H9 (cell line): ENCODE data around the gene PCSK6. TPM values are rescaled to one million over a fixed set of nuclear protein-coding genes. Genes with fewer than 3 reads are reported as not detected.

ENCODE experiments used
- DNase-seq: peaks from one replicate; pipeline ENCODE4 v3.0.0-alpha.2; 2017
- H2AFZ ChIP-seq: one replicate; pipeline ENCODE4 v1.6.1; 2013; ENCODE audit warnings: mild to moderate bottlenecking, low read length, control low read depth, moderate library complexity
- H2AK5ac ChIP-seq: 2 replicates; pipeline ENCODE4 v1.6.1; 2013; ENCODE audit warnings: low read length, control low read depth, mixed read lengths; ENCODE audit not compliant: insufficient read length
- H2BK120ac ChIP-seq: one replicate; pipeline ENCODE4 v1.6.1; 2013; ENCODE audit warnings: low read depth, mild to moderate bottlenecking, low read length, control low read depth, inconsistent platforms; ENCODE audit not compliant: poor library complexity, severe bottlenecking
- H2BK12ac ChIP-seq: 2 replicates; pipeline ENCODE4 v1.6.1; 2013; ENCODE audit warnings: low read length, control low read depth, mixed read lengths, low read depth; ENCODE audit not compliant: insufficient read length
- H2BK15ac ChIP-seq: 2 replicates; pipeline ENCODE4 v1.6.1; 2013; ENCODE audit warnings: low read depth, low read length, control low read depth
- H2BK20ac ChIP-seq: one replicate; pipeline ENCODE4 v1.6.1; 2013; ENCODE audit warnings: low read depth, mild to moderate bottlenecking, low read length, control low read depth, inconsistent platforms; ENCODE audit not compliant: poor library complexity, severe bottlenecking
- H2BK5ac ChIP-seq: 2 replicates; pipeline ENCODE4 v1.6.1; 2013; ENCODE audit warnings: low read length, control low read depth, mixed read lengths; ENCODE audit not compliant: insufficient read length
- H3K14ac ChIP-seq: 2 replicates; pipeline ENCODE4 v1.6.1; 2013; ENCODE audit warnings: low read length, control low read depth; ENCODE audit not compliant: insufficient read depth
- H3K18ac ChIP-seq: 2 replicates; pipeline ENCODE4 v1.6.1; 2013; ENCODE audit warnings: low read depth, mild to moderate bottlenecking, mixed read lengths, low read length, control low read depth; ENCODE audit not compliant: insufficient read length
- H3K23ac ChIP-seq: 2 replicates; pipeline ENCODE4 v1.6.1; 2013; ENCODE audit warnings: low read length, control low read depth, mixed read lengths, low read depth; ENCODE audit not compliant: insufficient read length
- H3K23me2 ChIP-seq: 2 replicates; pipeline ENCODE4 v1.6.1; 2013; ENCODE audit warnings: low read depth, mild to moderate bottlenecking, mixed read lengths, low read length, control low read depth; ENCODE audit not compliant: insufficient read length, poor library complexity, severe bottlenecking
- H3K27ac ChIP-seq: 2 replicates; pipeline ENCODE4 v1.5.1; 2013; ENCODE audit warnings: low read length, control low read depth, mixed read lengths, low read depth; ENCODE audit not compliant: insufficient read length
- H3K27me3 ChIP-seq: 2 replicates; pipeline ENCODE4 v1.6.1; 2013; ENCODE audit warnings: low read length, control low read depth, inconsistent platforms; ENCODE audit not compliant: insufficient read depth
- H3K4ac ChIP-seq: 2 replicates; pipeline ENCODE4 v1.6.1; 2013; ENCODE audit warnings: low read depth, mild to moderate bottlenecking, control low read depth, inconsistent platforms, low read length, moderate library complexity
- H3K4me1 ChIP-seq: 2 replicates; pipeline ENCODE4 v1.6.1; 2013; ENCODE audit warnings: low read length, control low read depth, inconsistent platforms; ENCODE audit not compliant: insufficient read depth
- H3K4me2 ChIP-seq: 2 replicates; pipeline ENCODE4 v1.6.1; 2013; ENCODE audit warnings: low read length, control low read depth, mixed read lengths; ENCODE audit not compliant: insufficient read length, insufficient read depth
- H3K56ac ChIP-seq: 2 replicates; pipeline ENCODE4 v1.6.1; 2013; ENCODE audit warnings: low read depth, mild to moderate bottlenecking, mixed read lengths, low read length, control low read depth; ENCODE audit not compliant: insufficient read length
- H3K79me1 ChIP-seq: 2 replicates; pipeline ENCODE4 v1.6.1; 2013; ENCODE audit warnings: low read depth, mild to moderate bottlenecking, moderate library complexity, low read length, control low read depth, inconsistent platforms; ENCODE audit not compliant: insufficient read depth, poor library complexity, severe bottlenecking
- H3K79me2 ChIP-seq: 2 replicates; pipeline ENCODE4 v1.6.1; 2013; ENCODE audit warnings: low read length, control low read depth, inconsistent platforms; ENCODE audit not compliant: insufficient read depth
- H3K9ac ChIP-seq: 2 replicates; pipeline ENCODE4 v1.6.1; 2013; ENCODE audit warnings: low read length, control low read depth, mixed read lengths; ENCODE audit not compliant: insufficient read length; ENCODE audit errors: extremely low read depth
- H3K9me3 ChIP-seq: one replicate; pipeline ENCODE4 v1.6.1; 2013; ENCODE audit warnings: low read depth, low read length, inconsistent platforms; ENCODE audit not compliant: control insufficient read depth
- H3T11ph ChIP-seq: one replicate; pipeline ENCODE4 v1.6.1; 2013; ENCODE audit warnings: mild to moderate bottlenecking, low read length, control low read depth, inconsistent platforms
- H4K20me1 ChIP-seq: one replicate; pipeline ENCODE4 v1.6.1; 2013; ENCODE audit not compliant: control insufficient read depth, insufficient read length, insufficient read depth
- H4K5ac ChIP-seq: 2 replicates; pipeline ENCODE4 v1.6.1; 2013; ENCODE audit warnings: low read depth, mild to moderate bottlenecking, mixed read lengths, low read length, control low read depth; ENCODE audit not compliant: insufficient read length
- H4K8ac ChIP-seq: replicated peaks from 2 replicates; pipeline ENCODE4 v1.6.1; 2013; ENCODE audit warnings: low read length, control low read depth, mixed read lengths, low read depth; ENCODE audit not compliant: insufficient read length
- H4K91ac ChIP-seq: 2 replicates; pipeline ENCODE4 v1.6.1; 2013; ENCODE audit warnings: low read depth, mild to moderate bottlenecking, moderate library complexity, mixed read lengths, low read length, control low read depth; ENCODE audit not compliant: insufficient read length
- H3K27ac Mint-ChIP-seq, 3 experiments: 2 replicates in 2 of 3; 3 replicates in 1 of 3; pipeline ENCODE4 v1.8.0; 2020 to 2021; ENCODE audit warnings: mixed read lengths in 3 of 3, mild to moderate bottlenecking in 1 of 3, moderate library complexity in 1 of 3
- H3K27me3 Mint-ChIP-seq: 2 replicates; pipeline ENCODE4 v1.8.0; 2021; ENCODE audit warnings: low read depth, mild to moderate bottlenecking, moderate library complexity, mixed read lengths
- H3K36me3 Mint-ChIP-seq, 3 experiments: 2 replicates in 2 of 3; 3 replicates in 1 of 3; pipeline ENCODE4 v1.8.0; 2020 to 2021; ENCODE audit warnings: low read depth in 3 of 3, mixed read lengths in 3 of 3; ENCODE audit not compliant: insufficient read depth in 1 of 3
- H3K4me1 Mint-ChIP-seq, 2 experiments: 2 replicates each; pipeline ENCODE4 v1.8.0; 2020; ENCODE audit warnings: mixed read lengths in 2 of 2
- H3K4me3 Mint-ChIP-seq, 2 experiments: 2 replicates in 1 of 2; 3 replicates in 1 of 2; pipeline ENCODE4 v1.8.0; 2020 to 2021; ENCODE audit warnings: mild to moderate bottlenecking in 2 of 2, mixed read lengths in 2 of 2, moderate library complexity in 1 of 2
- H3K9me3 Mint-ChIP-seq, 2 experiments: 2 replicates in 1 of 2; 3 replicates in 1 of 2; pipeline ENCODE4 v1.8.0; 2020; ENCODE audit warnings: mild to moderate bottlenecking in 2 of 2, mixed read lengths in 2 of 2, moderate library complexity in 1 of 2
- WGBS: extraction: QIAGEN DNeasy Blood & Tissue Kit; methylation state at CpG from one replicate; pipeline ENCODE4 v1.1.7; 2013; ENCODE audit warnings: missing lambda C conversion rate, low lambda C conversion rate, mixed read lengths; ENCODE audit not compliant: insufficient read length; ENCODE audit errors: extremely low coverage; 5-methylcytosine and 5-hydroxymethylcytosine counted together
- total RNA-seq: library from RNA; stranded (reverse); gene quantifications from 2 replicates; pipeline ENCODE4 v1.2.1, GENCODE V29; 2021
- TF ChIP-seq, protein P1 (sequence below): fragments of 200-600 bp; sonication (generic); conservative IDR thresholded peaks from 3 replicates; pipeline ENCODE4 v1.8.0; 2021; ENCODE audit warnings: antibody characterized with exemption, mild to moderate bottlenecking

The PCSK6 gene
- total RNA-seq, 1 experiment from 2014 or later = 4.0 TPM

DNA sequence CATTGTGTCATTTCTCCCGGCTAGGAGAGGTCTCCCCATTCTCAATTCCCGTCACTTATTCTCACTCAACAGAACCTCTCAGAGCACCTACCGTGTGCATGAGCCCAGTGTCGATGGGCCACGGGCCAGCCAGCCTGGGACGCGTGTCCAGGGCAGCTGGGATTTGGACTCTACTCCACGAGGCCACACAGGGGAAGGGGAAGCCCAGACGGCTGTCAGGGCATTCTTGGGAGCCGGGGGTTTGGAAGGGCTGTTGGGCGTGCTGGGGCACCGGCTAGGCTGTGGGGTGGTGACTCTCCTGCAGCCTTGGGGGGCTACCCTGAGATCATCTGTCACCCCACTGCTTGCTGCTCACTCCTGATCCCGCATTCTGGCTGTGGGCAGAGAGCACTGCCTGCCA is 41.7 kb upstream of the PCSK6 start:
- H3K79me2 ChIP-seq = no peaks in the 10 kb centered on the region
- no peak overlapping the region for H3K4me3 Mint-ChIP-seq
- no CpG with 5 or more reads among the region's 13 CpGs for WGBS
- no peaks in the 10 kb centered on the region for H3K9me3 Mint-ChIP-seq
- H3K4me2 ChIP-seq = no peak overlapping the region
- no peak overlapping the region for H3K56ac ChIP-seq
- no peaks in the 10 kb centered on the region; the same call in 1 of the 2 replicates for H3K4me1 ChIP-seq
- H3K27me3 ChIP-seq = no peaks in the 10 kb centered on the region
- no peak overlapping the region for H3K4ac ChIP-seq
- H4K20me1 ChIP-seq = no peaks in the 10 kb centered on the region
- H3K9ac ChIP-seq = no peak overlapping the region
- no peak overlapping the region for H2BK20ac ChIP-seq
- no peak overlapping the region for H4K8ac ChIP-seq
- H4K5ac ChIP-seq = no peak overlapping the region
- TF ChIP-seq, protein P1, sequence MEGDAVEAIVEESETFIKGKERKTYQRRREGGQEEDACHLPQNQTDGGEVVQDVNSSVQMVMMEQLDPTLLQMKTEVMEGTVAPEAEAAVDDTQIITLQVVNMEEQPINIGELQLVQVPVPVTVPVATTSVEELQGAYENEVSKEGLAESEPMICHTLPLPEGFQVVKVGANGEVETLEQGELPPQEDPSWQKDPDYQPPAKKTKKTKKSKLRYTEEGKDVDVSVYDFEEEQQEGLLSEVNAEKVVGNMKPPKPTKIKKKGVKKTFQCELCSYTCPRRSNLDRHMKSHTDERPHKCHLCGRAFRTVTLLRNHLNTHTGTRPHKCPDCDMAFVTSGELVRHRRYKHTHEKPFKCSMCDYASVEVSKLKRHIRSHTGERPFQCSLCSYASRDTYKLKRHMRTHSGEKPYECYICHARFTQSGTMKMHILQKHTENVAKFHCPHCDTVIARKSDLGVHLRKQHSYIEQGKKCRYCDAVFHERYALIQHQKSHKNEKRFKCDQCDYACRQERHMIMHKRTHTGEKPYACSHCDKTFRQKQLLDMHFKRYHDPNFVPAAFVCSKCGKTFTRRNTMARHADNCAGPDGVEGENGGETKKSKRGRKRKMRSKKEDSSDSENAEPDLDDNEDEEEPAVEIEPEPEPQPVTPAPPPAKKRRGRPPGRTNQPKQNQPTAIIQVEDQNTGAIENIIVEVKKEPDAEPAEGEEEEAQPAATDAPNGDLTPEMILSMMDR = no peak
- H3K23ac ChIP-seq = no peak overlapping the region
- no peaks in the 10 kb centered on the region for H3K9me3 ChIP-seq
- peaks cover 4% of the 10 kb centered on the region for H3K27me3 Mint-ChIP-seq
- H2BK15ac ChIP-seq = no peak overlapping the region
- H2BK12ac ChIP-seq = no peak overlapping the region
- no peak overlapping the region; the same call in 1 of the 2 replicates for H3K14ac ChIP-seq
- no peak overlapping the region for H2BK5ac ChIP-seq
- H3K27ac ChIP-seq = no peak overlapping the region
- no peaks in the 10 kb centered on the region for H3K23me2 ChIP-seq
- H3K79me1 ChIP-seq = no peaks in the 10 kb centered on the region
- DNase-seq = no peak
- H2AFZ ChIP-seq = no peak overlapping the region
- no peaks in the 10 kb centered on the region; a peak in 1 of 7 replicates for H3K36me3 Mint-ChIP-seq
- H3K4me1 Mint-ChIP-seq = peaks cover 2 to 16% of the 10 kb centered on the region in 2 experiments; a peak in 3 of 4 replicates
- no peak overlapping the region for H3T11ph ChIP-seq
- H2BK120ac ChIP-seq = no peak overlapping the region
- no peak overlapping the region for H2AK5ac ChIP-seq
- H3K27ac Mint-ChIP-seq = no peak overlapping the region; a peak in 1 of 7 replicates
- no peak overlapping the region for H4K91ac ChIP-seq
- peak overlapping the region; percentile 27 for H3K18ac ChIP-seq
